Spleen (tissue), 7 donors: ENCODE measurements around the gene PSENEN.

ENCODE experiments used
- CTCF ChIP-seq, 11 experiments: fragments of 200-600 bp in 7 of 11; fragments of 450-650 bp in 4 of 11; sonication (generic) in 4 of 11; IDR thresholded peaks in 8 of 11; conservative IDR thresholded peaks in 3 of 11; 1 replicate in 7 of 11; 2 replicates in 4 of 11; pipeline versions ENCODE4 v1.4.0 to v1.8.0; 2016 to 2021; ENCODE audit warnings: antibody characterized with exemption in 11 of 11, inconsistent platforms in 4 of 11, mild to moderate bottlenecking in 1 of 11
- POLR2A ChIP-seq, 3 donors: fragments of 450-650 bp; IDR thresholded peaks; one replicate each; pipeline ENCODE4 v1.5.1; 2017; ENCODE audit warnings: antibody characterized with exemption in 3 of 3, mild to moderate bottlenecking in 1 of 3
- POLR2AphosphoS5 ChIP-seq, 3 donors: sonication (generic); formaldehyde crosslinking; IDR thresholded peaks; one replicate each; pipeline ENCODE4 v1.5.1; 2017; ENCODE audit warnings: antibody characterized with exemption in 3 of 3
- donor health status: DM: no; HTN: no; CAD: no; lungs with moderate emphysema.
- donor health status: DM: no; HTN: no; CAD: no.
- donor health status: DM: no; HTN: no; CAD: no.

GRCh38 chr19:35776102-35776788 is 30.8 kb downstream of the PSENEN start:
- TF ChIP-seq POLR2AphosphoS5 (IDR thresholded peaks at IDR 0.05): no peak
- TF ChIP-seq CTCF (IDR thresholded peaks at IDR 0.05 in 8 of 11, conservative IDR thresholded peaks at IDR 0.05 in 3 of 11): no peak
- no peak for TF ChIP-seq POLR2A (IDR thresholded peaks at IDR 0.05)
